SU-DHL-6 (cell line): ENCODE measurements around the gene CDH11.

ENCODE experiments used
- H2AFZ ChIP-seq: fragments of 200-600 bp; sonication (generic); 2 replicates; pipeline ENCODE4 v1.6.1; 2014; ENCODE audit warnings: low read depth, mild to moderate bottlenecking, moderate library complexity, mixed read lengths, antibody characterized with exemption, low read length; ENCODE audit not compliant: severe bottlenecking
- H3F3A ChIP-seq: fragments of 200-600 bp; shearing (Covaris generic); 2 replicates; pipeline ENCODE4 v1.6.0; 2016; ENCODE audit warnings: antibody characterized with exemption, mild to moderate bottlenecking; ENCODE audit not compliant: insufficient read depth
- H3K27ac ChIP-seq: fragments of 200-600 bp; sonication (generic); 2 replicates; pipeline ENCODE4 v1.5.1; 2016; ENCODE audit warnings: low read depth, mild to moderate bottlenecking, low read length, moderate library complexity, mixed read lengths
- H3K27me3 ChIP-seq: fragments of 200-600 bp; sonication (generic), shearing (Covaris generic); 2 replicates; pipeline ENCODE4 v1.6.0; 2014; ENCODE audit warnings: mild to moderate bottlenecking, low read length
- H3K36me3 ChIP-seq: fragments of 200-600 bp; sonication (generic); 2 replicates; pipeline ENCODE4 v1.6.1; 2014; ENCODE audit warnings: mild to moderate bottlenecking, low read length, mixed read lengths
- H3K4me2 ChIP-seq: fragments of 300-600, 200-600 bp; shearing (Covaris generic), sonication (generic); 2 replicates; pipeline ENCODE4 v1.6.0; 2014; ENCODE audit warnings: low read length, low read depth, mild to moderate bottlenecking; ENCODE audit not compliant: poor library complexity, severe bottlenecking
- H3K4me3 ChIP-seq: fragments of 200-600 bp; sonication (generic); 2 replicates; pipeline ENCODE4 v1.5.1; 2014; ENCODE audit warnings: antibody characterized with exemption, low read length, mild to moderate bottlenecking, mixed read lengths; ENCODE audit not compliant: insufficient read depth, poor library complexity, severe bottlenecking
- H3K79me2 ChIP-seq: fragments of 200-600 bp; sonication (generic); 2 replicates; pipeline ENCODE4 v1.6.1; 2014; ENCODE audit warnings: mild to moderate bottlenecking, low read length, moderate library complexity; ENCODE audit not compliant: insufficient read depth
- H3K9ac ChIP-seq: fragments of 200-600 bp; sonication (generic); 2 replicates; pipeline ENCODE4 v1.7.0; 2014; ENCODE audit warnings: mild to moderate bottlenecking, low read length
- H3K9me2 ChIP-seq: fragments of 200-600 bp; sonication (generic); replicated peaks from 2 replicates; pipeline ENCODE4 v1.6.1; 2014; ENCODE audit warnings: low read length; ENCODE audit not compliant: insufficient read depth
- H3K9me3 ChIP-seq: fragments of 200-600 bp; sonication (generic); 2 replicates; pipeline ENCODE4 v1.6.1; 2014; ENCODE audit warnings: low read length, mixed read lengths; ENCODE audit not compliant: insufficient read depth
- H4K20me1 ChIP-seq: fragments of 200-600 bp; sonication (generic); 2 replicates; pipeline ENCODE4 v1.6.1; 2014; ENCODE audit warnings: low read depth, mild to moderate bottlenecking, antibody characterized with exemption, low read length, moderate library complexity, mixed read lengths
- CTCF ChIP-seq: fragments of 200-600 bp; sonication (generic); IDR thresholded peaks from one replicate; pipeline ENCODE4 v1.5.1; 2017; ENCODE audit warnings: antibody characterized with exemption, mild to moderate bottlenecking, low read length, moderate library complexity; ENCODE audit not compliant: insufficient read depth, poor library complexity, severe bottlenecking
- EZH2phosphoT487 ChIP-seq: fragments of 200-600 bp; sonication (generic), shearing (Covaris generic); conservative IDR thresholded peaks from 2 replicates; pipeline ENCODE4 v1.6.1; 2018; ENCODE audit warnings: mild to moderate bottlenecking, antibody characterized with exemption, low read length, moderate library complexity, mixed read lengths

Gene CDH11

GRCh38 chr16:65044873-65045272 lies 77.0 kb downstream of the CDH11 start:
- Histone ChIP-seq H3K27me3 (no peaks in the 10 kb centered on the region), H3F3A (no peaks in the 10 kb centered on the region), H3K4me2 (no peak overlapping the region), H3K9me3 (no peaks in the 10 kb centered on the region), H3K9ac (no peak overlapping the region), H3K27ac (no peak overlapping the region), H3K79me2 (no peaks in the 10 kb centered on the region), H2AFZ (no peak overlapping the region), H3K36me3 (no peaks in the 10 kb centered on the region), H3K4me3 (no peak overlapping the region), H3K9me2 (no peaks in the 10 kb centered on the region), H4K20me1 (no peaks in the 10 kb centered on the region)
- TF ChIP-seq CTCF (no peak), EZH2phosphoT487 (no peak)

- no peaks in the 10 kb centered on the region for H4K20me1 ChIP-seq
- no peaks in the 10 kb centered on the region for H3K9me3 ChIP-seq
- no peak overlapping the region for H3K27ac ChIP-seq
- H3F3A ChIP-seq: no peaks in the 10 kb centered on the region
- H3K36me3 ChIP-seq: no peaks in the 10 kb centered on the region
- TF ChIP-seq CTCF (no peak), EZH2phosphoT487 (no peak)
- no peaks in the 10 kb centered on the region for H3K79me2 ChIP-seq
- no peaks in the 10 kb centered on the region for H3K27me3 ChIP-seq
- no peak overlapping the region for H3K9ac ChIP-seq
- H2AFZ ChIP-seq: no peak overlapping the region
- no peaks in the 10 kb centered on the region for H3K9me2 ChIP-seq
- H3K4me2 ChIP-seq: no peak overlapping the region
- H3K4me3 ChIP-seq: no peak overlapping the region
Measured at GRCh38 chr16:65044026-65044425, 77.8 kb downstream of the CDH11 start.

- Histone ChIP-seq H3K36me3 (no peaks in the 10 kb centered on the region), H3K9me3 (no peaks in the 10 kb centered on the region), H3F3A (no peaks in the 10 kb centered on the region), H3K9ac (no peak overlapping the region), H4K20me1 (no peaks in the 10 kb centered on the region), H3K4me2 (no peak overlapping the region), H3K9me2 (no peaks in the 10 kb centered on the region), H2AFZ (no peak overlapping the region), H3K27ac (no peak overlapping the region), H3K4me3 (no peak overlapping the region), H3K79me2 (no peaks in the 10 kb centered on the region), H3K27me3 (no peaks in the 10 kb centered on the region)
- TF ChIP-seq CTCF: no peak
- TF ChIP-seq EZH2phosphoT487: no peak
Measured at GRCh38 chr16:65042438-65043365, 79.2 kb downstream of the CDH11 start.
